ENCODE measurements around the gene DIRAS3.
"Not testable (repeated sequence)": the region's sequence is repeated elsewhere in the genome, so short reads cannot be mapped to it uniquely, and the experiment has no call there.

Gene DIRAS3, protein sequence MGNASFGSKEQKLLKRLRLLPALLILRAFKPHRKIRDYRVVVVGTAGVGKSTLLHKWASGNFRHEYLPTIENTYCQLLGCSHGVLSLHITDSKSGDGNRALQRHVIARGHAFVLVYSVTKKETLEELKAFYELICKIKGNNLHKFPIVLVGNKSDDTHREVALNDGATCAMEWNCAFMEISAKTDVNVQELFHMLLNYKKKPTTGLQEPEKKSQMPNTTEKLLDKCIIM

DNA sequence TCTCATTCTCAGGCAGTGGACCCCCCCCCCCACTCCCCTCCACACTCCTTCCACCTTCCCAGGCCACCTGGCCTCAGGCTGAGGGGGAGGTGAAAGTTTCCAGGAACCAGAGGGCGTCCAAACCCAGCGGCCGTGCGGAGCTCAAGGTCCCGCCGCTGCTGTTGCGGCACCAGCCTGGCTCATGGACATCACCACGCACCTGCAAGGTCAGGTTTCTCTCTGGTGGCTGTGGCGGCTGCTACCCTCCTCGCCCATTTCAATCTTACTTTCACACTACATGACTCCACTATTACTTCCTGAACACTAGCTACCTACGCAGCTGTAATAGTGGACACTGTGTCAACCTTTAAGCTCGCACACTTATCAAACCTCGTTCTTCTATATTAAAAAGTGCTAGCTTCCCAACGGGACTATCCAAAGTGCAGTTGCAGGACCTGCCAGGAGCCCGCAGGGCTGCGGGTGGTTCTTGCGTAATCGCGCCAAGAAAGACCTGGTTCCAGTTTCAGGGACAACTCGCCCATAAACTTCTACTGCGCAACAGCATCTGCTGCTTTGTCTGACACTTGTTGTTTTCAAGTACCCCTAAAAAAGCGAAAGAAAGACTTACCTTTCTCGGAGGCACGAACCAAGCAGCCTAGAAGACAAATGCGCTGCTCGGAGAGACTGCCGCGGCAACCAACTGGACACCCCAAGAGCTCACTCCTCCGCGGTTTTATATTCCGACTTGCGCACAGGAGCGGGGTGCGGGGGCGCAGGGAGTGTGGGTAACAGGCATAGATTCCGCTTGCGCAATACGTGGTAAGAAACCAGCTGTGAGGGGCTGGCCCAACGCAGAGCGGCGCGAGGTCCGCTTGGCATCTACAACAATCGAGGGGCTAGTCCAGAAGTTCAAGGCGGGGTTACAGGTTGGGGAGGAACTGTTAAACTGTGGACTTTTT is at the start of gene DIRAS3:
TSS of gene DIRAS3 (minus strand) at position 687 of the 938 bp plus-strand sequence. CDS start 3,330 bp downstream, outside the sequence.
- DNase-seq = peak in 1 of 58 donors; percentile 5

DNA sequence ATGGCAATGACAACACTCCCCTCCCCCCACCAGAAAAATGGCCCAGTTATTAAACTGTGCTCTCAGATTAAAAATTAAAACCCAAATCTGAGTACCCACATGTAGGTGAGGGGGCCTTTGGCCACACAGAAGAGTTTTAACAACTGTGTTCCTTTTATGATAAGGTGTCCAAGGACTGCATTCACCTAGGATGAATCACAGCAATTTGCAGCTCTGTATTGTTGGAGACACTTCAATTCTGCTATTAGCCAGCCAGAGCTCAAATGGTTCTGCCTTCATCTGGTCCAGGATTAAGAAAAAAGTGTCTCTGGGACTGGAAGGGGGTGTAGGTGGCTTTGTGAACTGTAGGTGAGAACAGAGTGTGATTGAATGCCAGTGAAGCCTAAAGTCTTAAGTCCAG is 43.3 kb upstream of the DIRAS3 start:
- no peak for DNase-seq

DNA sequence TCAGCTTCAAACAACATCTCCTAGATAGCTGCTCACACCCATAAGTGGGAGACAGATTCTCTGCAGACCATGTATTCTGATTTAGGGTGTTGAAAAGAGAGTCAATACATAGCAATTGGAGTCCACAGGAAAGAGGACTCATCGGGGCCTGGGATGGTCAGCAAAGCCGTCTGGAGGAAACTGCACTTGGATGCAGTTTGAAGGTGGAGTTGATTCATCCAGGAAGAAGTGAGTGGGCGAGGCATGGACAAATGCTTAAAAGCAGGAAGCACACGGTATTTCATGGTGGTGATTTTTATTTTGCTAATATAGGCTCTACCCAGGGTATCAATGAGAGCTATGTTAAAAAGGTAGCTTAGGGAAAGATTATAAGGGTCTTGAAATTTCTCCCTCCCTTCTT is 36.8 kb upstream of the DIRAS3 start:
- no peak for DNase-seq

DNA sequence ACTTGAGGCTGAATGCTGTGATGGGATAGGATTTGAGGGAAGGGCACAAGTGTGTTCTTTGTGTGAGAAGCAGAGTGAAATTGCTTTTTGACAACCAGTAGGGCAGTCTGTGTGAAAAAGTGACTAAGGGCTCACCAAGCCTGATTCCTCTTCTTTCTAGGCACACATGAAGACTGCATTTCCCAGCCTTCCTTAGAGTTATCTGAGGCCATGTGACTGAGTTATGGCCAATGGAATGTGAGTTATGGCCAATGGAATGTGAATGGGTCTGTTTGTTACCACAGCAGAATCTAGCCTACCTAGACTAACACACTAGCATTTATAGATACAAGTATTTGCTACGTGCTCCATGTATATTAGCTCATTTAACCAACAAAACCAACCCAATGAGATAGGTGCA is 35.3 kb upstream of the DIRAS3 start:
- no peak for DNase-seq

DNA sequence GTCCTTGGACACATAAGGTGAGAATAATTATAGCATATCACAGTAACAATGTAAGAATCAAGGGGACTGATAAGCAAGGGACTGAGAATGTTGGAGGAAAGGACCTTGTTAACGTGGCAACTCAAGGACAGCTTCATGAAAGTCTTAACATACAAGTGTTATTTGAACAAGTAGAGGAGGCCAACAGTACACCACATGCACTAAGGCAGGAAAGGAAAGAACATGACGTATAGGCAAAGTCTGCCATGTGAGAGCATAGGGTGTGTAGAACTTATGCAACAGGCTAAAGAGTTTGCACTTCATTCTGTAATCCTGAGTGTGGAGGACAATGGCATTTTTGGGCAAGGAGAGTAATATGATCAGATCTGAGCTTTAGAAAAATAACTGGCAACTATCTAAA is 33.3 kb upstream of the DIRAS3 start:
- DNase-seq = no peak

DNA sequence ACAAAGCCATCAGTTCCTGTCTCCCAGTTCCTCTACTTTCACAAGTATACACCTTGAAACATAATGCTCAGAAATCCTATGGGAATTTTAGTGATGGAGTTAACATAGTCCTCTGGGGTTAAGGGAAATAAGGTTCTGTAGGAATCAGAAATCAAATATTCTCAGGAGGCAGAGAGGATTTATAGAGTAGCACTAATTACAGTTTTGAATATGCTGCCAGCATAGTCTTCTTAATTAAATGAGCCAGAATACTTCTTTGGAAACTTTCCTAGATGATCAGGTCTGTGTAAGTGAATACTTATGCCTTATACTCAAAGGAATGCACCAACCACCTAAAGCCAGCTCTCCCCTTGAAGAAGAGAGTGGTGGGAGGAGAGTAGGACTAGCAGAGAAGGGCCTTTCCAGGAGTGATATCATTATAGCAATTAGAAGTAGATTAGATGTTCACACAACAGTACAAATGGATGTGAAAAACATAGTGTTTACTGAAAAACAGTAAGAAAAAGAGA is 31.4 kb upstream of the DIRAS3 start:
- DNase-seq = no peak

DNA sequence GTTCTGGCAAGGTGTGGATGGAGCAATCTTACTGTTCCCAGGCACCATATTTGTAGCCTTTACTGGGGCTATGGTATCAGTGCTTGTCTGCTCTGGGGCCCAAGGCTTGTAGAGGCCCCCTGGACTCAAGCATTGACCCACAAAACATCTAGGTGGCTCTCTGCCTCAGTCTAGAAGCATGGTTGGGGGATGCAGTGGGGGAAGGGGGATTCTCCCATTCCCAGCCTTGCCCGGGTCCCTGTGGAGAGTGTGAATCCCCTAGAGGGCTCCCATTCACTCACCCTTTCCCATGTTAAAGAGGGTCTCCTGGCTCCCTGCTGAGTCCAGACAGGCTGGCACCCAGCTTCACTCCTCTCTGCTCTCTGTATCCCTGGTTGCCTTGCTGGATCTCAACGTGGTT is 28.2 kb upstream of the DIRAS3 start:
- DNase-seq = no peak

DNA sequence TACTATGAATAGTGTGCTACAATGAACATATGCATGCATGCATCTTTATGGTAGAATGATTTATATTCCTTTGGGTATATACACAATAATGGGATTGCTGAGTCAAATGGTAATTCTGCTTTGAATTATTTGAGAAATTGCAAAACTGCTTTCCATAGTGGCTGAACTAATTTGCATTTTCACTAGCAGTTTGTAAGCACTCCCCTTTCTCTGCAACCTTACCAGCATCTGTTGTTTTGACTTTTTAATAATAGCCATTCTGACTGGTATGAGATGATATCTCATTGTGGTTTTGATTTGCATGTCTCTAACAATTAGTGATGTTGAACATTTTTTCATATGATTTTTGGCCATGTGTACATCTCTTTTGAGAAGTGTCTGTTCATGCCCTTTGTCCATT is 24.0 kb upstream of the DIRAS3 start:
- no peak for DNase-seq

DNA sequence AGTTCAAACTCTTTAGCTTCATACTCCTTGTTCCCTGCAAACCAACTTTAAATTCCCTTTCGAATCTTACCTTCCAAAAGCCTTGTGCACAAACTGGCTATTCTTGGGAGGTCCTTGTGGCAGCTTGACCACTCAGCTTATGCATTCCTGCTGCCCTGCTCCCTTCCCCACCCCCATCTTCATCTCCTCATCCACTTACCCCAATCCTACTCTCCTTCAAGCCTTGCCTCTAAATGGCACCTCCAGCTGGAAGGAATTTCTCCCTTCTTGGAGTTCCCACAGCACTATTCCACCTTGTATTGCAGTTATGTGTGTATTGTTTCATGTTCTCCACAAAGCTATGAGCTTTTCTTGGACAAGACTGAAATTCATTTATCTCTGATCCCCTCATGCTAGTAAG is 15.3 kb upstream of the DIRAS3 start:
- no peak for DNase-seq

DNA sequence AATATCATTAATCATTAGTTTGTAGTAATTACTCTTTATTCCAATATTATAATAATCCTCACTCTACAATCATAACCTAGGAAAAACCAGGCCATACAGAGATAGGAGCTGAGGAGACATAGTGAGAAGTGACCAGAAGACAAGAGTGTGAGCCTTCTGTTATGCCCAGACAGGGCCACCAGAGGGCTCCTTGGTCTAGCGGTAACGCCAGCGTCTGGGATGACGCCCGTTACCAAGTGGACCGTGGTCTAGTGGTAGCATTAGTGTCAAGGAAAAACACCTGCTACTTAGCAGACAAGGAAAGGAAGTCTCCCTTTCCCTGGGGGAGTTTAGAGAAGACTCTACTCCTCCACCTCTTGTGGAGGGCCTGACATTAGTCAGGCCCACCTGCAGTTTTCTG is 7.6 kb upstream of the DIRAS3 start:
- DNase-seq = not testable (repeated sequence)

DNA sequence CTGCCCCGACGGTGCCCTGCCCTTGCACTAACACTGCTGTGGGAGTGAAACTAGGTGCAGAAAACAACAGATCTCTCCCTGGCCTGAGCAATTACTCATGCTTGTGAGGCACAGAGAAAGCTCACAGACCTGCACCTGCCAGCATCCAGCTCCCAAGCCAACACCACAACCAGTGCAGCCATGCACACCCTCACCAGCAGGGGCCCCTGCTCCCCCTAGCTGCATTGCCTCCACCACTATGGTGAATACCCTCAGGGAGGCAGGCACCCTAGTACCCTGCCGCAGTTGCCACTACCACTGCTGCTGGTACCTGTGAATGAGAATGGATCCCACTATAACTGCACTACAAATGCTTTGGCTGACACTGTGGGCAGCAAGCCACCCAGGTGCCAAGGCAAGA is 7.1 kb upstream of the DIRAS3 start:
- no peak for DNase-seq

DNA sequence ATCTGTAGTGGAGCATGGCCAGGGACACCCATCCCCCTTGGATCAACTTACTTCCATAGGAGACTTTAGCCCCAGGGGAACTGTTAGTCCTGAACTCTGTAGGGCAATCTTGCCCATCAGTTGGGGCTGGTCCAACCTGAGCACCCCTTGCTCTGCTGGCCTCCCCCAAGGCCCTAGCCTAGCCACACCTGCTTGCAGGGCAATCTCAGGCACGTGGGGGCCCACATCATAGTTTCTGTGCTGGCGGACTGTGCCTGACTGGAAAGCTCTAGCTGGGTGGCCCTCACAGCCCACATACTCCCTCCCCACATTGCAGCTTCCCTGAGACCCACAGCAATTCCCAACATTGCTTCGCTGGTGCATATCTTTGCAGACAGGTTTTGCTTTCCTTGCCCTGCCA is 6.6 kb upstream of the DIRAS3 start:
- DNase-seq = no peak

DNA sequence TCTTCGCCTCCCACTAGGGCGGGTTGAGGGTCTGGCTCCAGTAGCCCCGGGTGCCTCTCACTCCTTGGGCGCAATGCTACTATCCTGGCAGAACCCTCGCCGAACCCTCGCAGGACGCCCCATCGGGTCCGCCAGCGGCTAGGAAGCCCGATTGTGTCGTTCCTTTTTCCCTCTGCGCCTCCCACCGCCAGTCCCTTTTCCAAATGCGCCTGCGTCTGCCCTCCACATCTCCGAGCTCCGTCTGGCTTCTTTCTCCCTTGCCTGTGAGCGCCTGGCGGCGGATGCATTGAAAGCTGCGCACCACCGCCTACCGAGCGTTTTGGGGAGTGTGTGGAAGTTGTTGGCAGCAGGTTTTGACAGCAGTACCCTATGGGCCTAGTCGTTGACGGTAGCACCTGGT is 1.0 kb upstream of the DIRAS3 start:
- peak in 20 of 58 donors; percentile 2 to 50 (median 10) for DNase-seq

DNA sequence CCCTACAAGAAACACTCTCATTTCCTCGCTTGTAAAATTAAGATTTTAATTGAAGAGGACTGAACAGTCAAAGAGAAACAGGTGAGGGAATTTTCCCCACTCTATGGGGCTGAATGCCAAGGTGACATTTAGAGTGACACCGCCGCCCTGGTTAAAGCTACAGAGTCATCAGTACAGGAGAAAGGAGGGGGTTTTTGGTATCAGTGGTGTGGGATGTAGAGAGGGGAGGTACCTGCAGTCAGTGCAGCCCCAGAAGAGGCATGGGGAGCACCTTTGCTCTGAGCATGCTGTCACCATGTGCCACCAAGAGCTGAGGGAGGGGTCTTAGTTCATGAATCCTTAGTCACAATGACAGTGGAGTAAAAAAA is 2.8 kb downstream of the DIRAS3 start:
- DNase-seq = no peak

DNA sequence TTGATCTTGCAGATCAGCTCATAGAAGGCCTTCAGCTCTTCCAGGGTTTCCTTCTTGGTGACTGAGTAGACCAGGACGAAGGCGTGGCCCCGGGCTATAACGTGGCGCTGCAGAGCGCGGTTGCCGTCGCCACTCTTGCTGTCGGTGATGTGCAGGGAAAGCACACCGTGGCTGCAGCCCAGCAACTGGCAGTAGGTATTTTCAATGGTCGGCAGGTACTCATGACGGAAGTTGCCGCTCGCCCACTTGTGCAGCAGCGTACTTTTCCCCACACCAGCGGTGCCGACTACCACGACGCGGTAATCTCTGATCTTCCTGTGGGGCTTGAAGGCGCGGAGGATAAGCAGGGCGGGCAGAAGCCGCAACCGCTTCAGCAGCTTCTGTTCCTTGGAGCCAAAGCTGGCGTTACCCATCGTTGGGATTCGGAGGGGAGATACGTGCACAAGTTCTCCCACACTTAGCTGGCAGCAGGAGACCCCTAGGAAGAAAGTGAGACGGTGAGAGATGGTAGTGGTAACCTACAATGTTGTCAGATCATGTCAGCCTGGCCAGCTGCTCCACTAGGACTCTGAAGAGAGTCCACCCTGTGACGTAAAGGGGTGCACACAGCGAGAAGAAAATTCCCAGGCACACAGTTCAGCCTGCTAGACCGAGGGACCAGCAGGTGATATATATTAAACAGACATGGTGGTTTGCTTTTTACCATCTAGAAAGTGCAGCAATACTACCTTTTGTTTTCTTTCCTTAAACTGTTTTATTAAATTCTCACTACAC is 3.4 kb downstream of the DIRAS3 start:
- DNase-seq = no peak

DNA sequence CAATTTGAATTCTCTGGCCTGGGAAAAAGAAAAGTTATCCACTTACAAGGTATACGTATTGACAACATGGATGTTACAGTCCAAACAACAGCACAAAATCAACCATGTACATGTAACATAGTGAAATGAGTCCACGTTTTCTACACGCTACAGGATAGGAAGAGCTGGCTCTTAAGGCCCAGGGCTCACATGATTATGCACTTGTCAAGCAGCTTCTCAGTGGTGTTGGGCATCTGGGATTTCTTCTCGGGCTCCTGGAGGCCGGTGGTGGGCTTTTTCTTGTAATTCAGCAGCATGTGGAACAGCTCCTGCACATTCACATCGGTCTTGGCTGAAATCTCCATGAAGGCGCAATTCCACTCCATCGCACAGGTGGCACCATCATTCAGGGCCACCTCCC is 4.0 kb downstream of the DIRAS3 start:
- no peak for DNase-seq

DNA sequence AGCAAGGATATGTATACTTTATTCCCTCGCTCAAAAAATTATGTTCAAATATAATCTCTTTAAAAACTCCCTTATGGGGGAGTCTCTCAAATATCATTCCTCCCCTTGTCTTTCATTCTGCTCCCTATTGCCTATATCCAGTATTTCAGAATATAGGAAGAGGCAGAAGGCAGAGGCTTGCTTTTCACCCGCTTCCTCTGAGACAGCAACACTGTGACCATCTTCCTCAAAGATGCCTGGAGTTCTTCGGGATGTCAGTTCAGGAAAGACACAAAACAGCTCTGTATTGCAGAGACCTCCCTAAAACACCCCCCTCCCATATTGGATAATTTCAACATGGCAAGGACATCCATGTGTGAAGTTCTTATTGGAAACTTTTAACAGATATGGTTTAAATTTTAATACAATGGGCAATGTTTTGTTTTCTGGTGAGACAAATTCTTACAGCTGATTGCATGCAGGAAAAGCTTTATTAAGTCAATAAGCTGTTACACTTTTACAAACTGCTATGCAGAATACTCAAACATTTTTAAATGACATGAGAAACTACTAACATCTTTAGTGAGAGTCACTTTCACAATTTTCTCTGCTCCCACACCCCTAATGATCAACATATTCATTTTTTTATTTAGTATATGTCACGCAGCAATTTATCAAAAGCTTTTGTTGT is 4.8 kb downstream of the DIRAS3 start:
- no peak for DNase-seq

DNA sequence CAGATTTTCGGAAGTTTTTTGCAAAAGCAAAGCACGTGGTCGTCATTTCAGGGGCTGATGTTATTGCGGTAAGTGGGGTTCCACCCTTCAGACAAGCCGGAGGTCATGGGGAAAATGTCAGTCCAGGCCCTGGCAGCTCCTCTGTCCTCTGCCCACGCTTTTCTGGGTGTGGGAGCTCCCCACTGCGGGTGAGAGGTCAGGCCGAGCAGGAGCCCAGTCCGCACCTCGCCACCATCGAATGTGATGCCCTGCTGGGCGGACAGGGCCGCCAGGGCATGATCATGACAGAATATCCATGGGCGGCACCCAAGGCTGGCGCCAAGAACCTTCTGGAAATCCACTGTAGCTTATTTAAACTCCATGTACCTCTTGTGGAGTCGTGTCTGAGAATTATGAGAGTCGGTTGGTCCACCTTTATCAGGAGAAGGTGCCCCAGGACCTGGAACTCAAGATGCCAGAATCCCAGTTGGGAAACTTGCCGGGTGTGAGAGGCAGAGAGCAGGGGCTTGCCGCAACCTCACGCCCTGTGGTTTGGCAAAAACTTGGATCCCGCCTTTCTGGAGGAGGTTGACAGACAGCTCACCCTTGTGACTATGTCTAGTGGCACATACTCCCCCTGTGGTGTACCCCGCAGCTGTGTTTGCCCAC is 6.9 kb downstream of the DIRAS3 start:
- DNase-seq = no peak

DNA sequence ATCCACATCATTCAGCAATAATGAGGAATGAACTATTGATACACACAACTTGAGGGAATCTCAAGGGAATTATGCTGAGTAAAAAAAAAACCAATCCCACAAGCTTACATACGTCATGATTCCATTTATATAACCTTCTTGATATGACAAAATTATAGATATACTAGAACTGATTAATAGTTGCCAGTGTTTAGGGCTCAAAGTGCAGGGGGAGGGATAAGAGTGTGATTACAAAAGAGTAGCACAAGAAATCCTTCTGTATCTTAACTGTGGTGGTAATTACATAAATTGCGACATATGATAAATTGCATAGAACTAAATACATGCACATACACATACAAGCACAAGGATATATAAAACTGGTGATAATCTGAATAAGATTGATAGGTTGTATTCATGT is 13.5 kb downstream of the DIRAS3 start:
- DNase-seq = no peak

DNA sequence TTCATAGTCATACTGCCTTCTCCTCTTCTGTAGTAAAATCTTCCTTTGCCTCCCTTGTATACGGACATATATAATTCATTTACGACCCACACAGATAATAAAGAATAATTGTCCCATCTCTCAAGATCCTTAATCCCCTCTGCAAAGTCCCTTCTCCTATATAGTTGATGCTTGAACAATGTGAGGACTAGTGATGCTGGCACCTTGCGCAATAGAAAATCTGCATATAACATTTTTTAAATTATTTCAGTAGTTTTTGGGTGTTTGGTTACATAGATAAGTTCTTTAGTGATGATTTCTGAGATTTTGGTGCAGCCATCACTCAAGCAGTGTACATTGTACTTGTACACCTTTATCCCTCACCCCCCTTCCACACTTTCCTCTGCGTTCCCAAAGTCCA is 21.0 kb downstream of the DIRAS3 start:
- DNase-seq = no peak

DNA sequence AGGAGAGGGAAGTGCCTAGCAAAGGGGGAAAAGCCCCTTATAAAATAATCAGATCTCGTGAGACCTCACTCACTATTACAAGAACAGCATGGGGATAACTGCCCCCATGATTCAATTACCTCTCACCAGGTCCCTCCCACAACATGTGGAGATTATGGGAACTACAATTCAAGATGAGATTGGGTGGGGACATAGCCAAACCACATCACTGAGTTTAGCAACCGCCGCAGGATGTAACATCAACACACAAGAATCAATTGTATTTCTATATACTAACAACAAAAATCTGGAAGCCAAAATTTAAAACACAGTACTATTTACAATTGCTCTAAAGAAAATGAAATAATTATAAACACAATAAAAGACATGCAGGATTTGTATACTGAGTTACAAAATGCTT is 21.9 kb downstream of the DIRAS3 start:
- DNase-seq = no peak

Measured in anterior cingulate cortex (tissue), 58 donors.